Upper lobe of right lung (tissue), 1 donor: ENCODE data around the gene LINGO3. TPM values are rescaled to one million over a fixed set of nuclear protein-coding genes. Genes with fewer than 3 reads are reported as not detected.
A peak's percentile ranks its signal among the peaks of the same experiment; 100 is the strongest.

Source experiments
- ATAC-seq: fragments of 200-7000 bp; cut with Tn5 transposase; one replicate; pipeline ENCODE4 v1.9.1; 2020; ENCODE audit warnings: mild to moderate bottlenecking, moderate library complexity
- DNase-seq: peaks from one replicate; pipeline ENCODE4 v3.0.0-alpha.2; 2020
- H3K27ac ChIP-seq: fragments of 200-600 bp; one replicate; pipeline ENCODE4 v1.8.0; 2022
- H3K27me3 ChIP-seq: fragments of 200-600 bp; one replicate; pipeline ENCODE4 v1.8.0; 2022; ENCODE audit warnings: mild to moderate bottlenecking
- H3K36me3 ChIP-seq: fragments of 200-600 bp; one replicate; pipeline ENCODE4 v1.8.0; 2022
- H3K4me1 ChIP-seq: fragments of 200-600 bp; one replicate; pipeline ENCODE4 v1.8.0; 2022
- H3K4me3 ChIP-seq: fragments of 200-600 bp; one replicate; pipeline ENCODE4 v1.8.0; 2022; ENCODE audit warnings: mild to moderate bottlenecking
- H3K9me3 ChIP-seq: fragments of 200-600 bp; one replicate; pipeline ENCODE4 v1.8.0; 2022
- intact Hi-C: fragments of 100-400 bp; cut with DNase I; formaldehyde crosslinking; loops from one replicate; pipeline ENCODE4 v1.11.0; 2022
- total RNA-seq: library from RNA; stranded (reverse); fragmentation: NEBNext Ultra II Directional; extraction: Animal tissue kit (Norgen Biotek cat#: 25700); gene quantifications from one replicate; pipeline ENCODE4 v1.2.1, GENCODE V29; 2021
- TF ChIP-seq, protein P1 (sequence below): fragments of 200-600 bp; IDR thresholded peaks from one replicate; pipeline ENCODE4 v1.8.0; 2022; ENCODE audit warnings: antibody characterized with exemption
- donor health status: DM: no; HTN: yes; CAD: no; lungs with severe emphysema.

Gene LINGO3
- total RNA-seq, 1 donor from 2014 or later: not detected

DNA sequence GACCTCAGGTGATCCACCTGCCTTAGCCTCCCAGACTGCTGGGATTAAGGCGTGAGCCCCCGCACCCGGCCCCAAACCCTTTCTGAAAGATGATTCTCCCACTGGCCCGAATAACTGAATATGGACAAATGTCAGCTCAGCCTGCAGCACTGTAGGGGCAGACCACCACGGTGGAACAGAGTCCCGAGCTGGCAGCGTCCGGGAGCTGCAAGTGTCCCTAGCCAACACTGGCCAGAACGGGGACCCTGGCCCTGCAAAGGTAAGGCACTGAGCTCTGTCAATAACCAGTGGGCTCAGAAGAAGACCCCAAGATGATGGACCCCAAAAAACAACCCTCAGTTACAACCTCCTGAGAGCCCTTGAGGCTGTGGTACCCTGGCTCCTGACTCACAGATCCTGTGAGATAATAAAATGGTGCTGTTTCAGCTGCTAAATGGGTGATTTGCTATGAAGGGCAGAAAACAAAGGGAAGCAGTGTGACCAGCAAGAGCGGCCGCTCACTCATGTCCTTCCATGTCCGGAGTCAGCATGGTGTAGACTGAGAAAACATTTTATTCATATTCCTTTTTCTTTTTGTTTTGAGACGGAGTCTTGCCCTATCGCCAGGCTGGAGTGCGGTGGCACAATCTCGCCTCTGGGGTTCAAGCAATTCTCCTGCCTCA, 18.9 kb upstream of the LINGO3 start:
- TF ChIP-seq, protein P1, sequence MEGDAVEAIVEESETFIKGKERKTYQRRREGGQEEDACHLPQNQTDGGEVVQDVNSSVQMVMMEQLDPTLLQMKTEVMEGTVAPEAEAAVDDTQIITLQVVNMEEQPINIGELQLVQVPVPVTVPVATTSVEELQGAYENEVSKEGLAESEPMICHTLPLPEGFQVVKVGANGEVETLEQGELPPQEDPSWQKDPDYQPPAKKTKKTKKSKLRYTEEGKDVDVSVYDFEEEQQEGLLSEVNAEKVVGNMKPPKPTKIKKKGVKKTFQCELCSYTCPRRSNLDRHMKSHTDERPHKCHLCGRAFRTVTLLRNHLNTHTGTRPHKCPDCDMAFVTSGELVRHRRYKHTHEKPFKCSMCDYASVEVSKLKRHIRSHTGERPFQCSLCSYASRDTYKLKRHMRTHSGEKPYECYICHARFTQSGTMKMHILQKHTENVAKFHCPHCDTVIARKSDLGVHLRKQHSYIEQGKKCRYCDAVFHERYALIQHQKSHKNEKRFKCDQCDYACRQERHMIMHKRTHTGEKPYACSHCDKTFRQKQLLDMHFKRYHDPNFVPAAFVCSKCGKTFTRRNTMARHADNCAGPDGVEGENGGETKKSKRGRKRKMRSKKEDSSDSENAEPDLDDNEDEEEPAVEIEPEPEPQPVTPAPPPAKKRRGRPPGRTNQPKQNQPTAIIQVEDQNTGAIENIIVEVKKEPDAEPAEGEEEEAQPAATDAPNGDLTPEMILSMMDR: no peak
- Histone ChIP-seq H3K36me3 (peaks cover 29% of the 10 kb centered on the region), H3K27ac (no peak overlapping the region), H3K4me1 (peaks cover 26% of the 10 kb centered on the region), H3K9me3 (no peaks in the 10 kb centered on the region), H3K27me3 (no peaks in the 10 kb centered on the region), H3K4me3 (peak overlapping the region; percentile 73)
- DNase-seq (no peak), ATAC-seq (no peak)
- intact Hi-C loops: no loop called here

DNA sequence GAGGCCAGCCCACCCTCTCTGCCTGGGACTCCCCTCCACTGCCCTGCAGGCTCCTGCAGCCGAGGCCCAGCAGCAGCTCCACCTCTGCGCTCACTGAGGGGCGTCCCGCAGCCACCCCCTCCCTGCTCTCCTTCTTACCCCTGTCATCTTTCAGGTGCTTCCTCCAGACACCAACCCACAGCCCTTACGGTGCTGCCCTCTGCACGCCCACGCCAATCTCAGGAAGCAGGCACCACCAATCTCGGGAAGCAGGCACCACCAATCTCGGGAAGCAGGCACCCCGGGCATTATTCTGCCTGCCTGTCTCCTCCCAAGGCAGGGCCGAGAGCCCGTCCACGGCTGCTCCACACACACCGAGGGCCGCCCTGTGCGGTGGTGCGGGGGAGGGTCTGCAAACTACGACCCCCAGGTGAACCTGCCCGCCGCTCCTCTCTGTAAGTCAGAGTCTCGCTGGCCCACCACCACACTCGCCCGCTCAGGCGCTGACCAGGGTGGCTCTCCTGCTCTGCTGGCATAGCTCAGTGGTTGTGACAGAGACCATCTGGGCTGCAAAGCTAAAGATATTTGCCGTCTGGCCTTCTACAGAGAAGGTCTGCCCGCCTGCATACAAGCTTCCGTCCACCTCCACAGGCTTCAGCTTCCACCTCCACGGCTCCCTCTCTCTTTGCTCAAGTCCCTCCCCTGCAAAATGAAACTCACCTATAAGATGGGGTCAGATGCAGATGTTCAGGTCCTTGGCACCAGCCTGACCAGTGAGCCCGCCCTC, 17.5 kb upstream of the LINGO3 start:
- no peaks in the 10 kb centered on the region for H3K9me3 ChIP-seq
- ATAC-seq: no peak
- peaks cover 29% of the 10 kb centered on the region for H3K36me3 ChIP-seq
- H3K4me1 ChIP-seq: peaks cover 22% of the 10 kb centered on the region
- H3K27ac ChIP-seq: no peak overlapping the region
- TF ChIP-seq, protein P1: no peak
- intact Hi-C loops: no loop called here
- no peak for DNase-seq
- no peaks in the 10 kb centered on the region for H3K27me3 ChIP-seq
- H3K4me3 ChIP-seq: no peak overlapping the region

DNA sequence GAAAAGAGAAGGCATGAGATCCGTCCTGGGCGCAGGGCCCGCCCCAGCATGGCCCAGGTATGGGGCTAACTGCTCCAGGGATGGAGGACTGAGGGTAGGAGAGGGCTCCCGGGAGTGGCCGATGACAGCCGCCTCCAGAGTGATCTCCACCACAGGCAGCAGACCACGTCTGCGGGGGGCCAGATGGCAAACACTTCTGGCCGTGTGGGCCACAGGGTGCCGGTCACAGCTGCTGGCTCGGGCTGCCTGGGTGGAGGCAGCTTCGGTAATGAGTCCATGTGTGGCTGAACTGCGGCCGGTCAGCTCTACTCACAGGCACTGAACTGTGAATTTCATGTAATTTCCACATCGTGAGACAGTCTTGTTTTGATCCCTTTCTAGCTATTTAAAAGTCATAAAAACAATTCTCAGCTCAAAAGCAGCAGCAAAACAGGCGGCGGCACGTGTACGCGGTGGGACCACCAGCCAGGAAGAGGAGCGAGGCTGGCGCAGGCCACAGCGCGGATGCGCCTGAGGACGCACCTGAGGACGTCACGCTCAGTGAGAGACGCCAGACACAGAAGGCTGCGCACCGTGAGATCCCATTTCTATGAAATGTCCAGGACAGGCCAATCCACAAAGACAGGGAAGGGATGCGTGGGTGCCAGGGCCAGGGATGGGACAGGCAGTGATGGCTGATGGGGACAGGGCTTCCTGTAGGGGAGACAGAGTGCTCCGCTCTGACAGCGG, 16.4 kb upstream of the LINGO3 start:
- Histone ChIP-seq H3K4me3 (no peak overlapping the region), H3K36me3 (peaks cover 29% of the 10 kb centered on the region), H3K27ac (no peak overlapping the region), H3K27me3 (no peaks in the 10 kb centered on the region), H3K9me3 (no peaks in the 10 kb centered on the region), H3K4me1 (peaks cover 17% of the 10 kb centered on the region)
- DNase-seq: no peak
- intact Hi-C loops: no loop called here
- TF ChIP-seq, protein P1: no peak
- no peak for ATAC-seq

DNA sequence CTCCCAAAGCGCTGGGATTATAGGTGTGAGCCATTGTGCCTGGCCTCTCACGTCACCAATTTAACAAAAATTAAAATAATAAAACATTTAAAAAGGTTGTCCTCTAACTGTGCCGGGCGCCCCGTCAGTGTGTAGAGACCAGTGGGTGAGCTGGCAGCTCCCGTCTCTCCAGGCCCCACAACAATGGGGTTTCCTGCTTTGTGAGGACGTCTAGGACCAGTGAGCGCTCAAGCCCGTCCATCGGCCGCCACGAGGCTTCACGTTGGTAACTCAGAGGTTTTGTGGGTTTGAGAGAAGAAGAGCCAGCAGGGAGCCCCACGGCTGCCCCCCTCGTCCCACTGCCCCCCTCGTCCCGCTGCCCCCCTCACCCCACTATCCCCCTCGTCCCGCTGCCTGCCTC, 15.8 kb upstream of the LINGO3 start:
- Histone ChIP-seq H3K4me1 (peaks cover 12% of the 10 kb centered on the region), H3K9me3 (no peaks in the 10 kb centered on the region), H3K36me3 (peaks cover 29% of the 10 kb centered on the region), H3K27ac (no peak overlapping the region), H3K4me3 (no peak overlapping the region), H3K27me3 (no peaks in the 10 kb centered on the region)
- no peak for DNase-seq
- TF ChIP-seq, protein P1: no peak
- intact Hi-C loops: no loop called here
- ATAC-seq: no peak

DNA sequence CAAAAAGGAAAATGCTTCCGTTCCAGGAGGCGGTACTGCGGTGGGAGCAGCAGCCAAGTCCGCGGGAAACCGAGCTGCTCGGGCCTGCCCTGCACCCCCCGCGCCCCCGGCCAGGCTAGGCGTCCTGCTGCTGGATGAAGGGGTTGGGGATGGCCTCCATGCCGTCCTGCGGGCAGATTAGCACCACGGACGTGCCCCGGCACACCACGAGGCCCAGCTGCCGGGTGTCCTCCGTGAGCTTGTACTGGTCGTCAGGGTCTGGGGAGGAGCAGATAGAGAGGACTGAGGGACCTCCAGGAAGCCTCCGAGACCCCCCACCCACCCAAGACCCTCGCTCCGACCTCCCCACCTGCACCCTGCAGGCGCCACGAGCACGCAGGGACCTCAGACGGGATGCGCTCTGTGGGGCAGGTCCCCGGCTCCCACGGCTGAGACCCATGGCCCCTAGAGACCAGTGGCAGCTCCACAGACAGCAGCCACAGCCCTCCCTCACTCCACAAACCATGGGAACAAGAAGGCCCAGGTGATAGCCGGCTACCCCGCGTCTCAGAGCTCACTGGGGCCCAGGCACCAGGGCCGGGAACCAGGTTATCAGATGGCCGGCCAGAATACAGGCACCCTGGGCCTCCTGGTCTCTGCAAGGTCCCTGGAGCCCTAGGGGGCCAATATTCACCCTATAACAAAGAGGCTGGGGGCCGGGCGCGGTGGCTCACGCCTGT, 13.8 kb upstream of the LINGO3 start:
- Histone ChIP-seq H3K4me1 (peaks cover 2% of the 10 kb centered on the region), H3K36me3 (peaks cover 29% of the 10 kb centered on the region), H3K27ac (no peak overlapping the region), H3K9me3 (no peaks in the 10 kb centered on the region), H3K27me3 (no peaks in the 10 kb centered on the region), H3K4me3 (no peak overlapping the region)
- DNase-seq (no peak), ATAC-seq (no peak)
- TF ChIP-seq, protein P1: no peak
- intact Hi-C loops: no loop called here
